Upper lobe of left lung (tissue), 4 donors: ENCODE data around the gene STX1A.

ENCODE experiments used
- POLR2A ChIP-seq, 4 donors: fragments of 450-650 bp; IDR thresholded peaks; one replicate each; pipeline ENCODE4 v1.5.1; 2016 to 2017; ENCODE audit warnings: antibody characterized with exemption in 4 of 4, mild to moderate bottlenecking in 2 of 4
- TF ChIP-seq, protein P1 (sequence below), 6 experiments: fragments of 450-650 bp in 4 of 6; fragments of 200-600 bp in 2 of 6; sonication (generic) in 2 of 6; IDR thresholded peaks; one replicate each; pipeline ENCODE4 v1.5.1; 2016 to 2019; ENCODE audit warnings: antibody characterized with exemption in 6 of 6

DNA sequence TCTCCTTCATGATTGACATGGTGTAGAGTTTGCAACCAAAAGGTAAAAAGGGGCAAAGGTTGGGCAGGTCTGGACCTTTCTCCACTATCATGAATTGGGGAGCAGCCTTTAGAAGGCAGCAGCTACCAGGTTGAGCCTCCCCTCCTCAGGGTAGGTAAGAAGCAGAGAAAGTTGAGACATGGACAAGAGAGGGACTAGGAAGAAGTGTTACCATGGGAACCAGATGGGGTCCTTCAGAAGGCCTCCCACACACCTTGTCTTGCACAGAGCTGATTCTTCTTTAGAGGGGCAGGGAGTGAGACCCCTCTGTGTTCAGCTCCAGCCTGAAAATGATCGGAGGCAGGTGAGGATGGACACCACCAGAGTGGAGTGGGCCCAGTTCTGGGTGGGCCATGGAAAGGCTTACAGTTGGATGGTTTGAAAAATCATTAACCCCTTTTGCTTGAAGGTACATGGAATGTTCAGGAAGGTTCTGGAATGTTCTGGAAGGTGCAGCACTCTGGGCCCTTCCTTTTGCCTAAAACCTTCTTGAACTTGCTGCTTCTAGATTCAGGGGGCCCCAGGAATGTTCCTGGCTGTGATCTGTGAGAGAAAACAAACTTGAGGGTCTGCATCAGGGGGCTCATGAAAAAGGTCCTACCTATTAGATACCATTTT is 44.9 kb downstream of the STX1A start:
- TF ChIP-seq, protein P1, sequence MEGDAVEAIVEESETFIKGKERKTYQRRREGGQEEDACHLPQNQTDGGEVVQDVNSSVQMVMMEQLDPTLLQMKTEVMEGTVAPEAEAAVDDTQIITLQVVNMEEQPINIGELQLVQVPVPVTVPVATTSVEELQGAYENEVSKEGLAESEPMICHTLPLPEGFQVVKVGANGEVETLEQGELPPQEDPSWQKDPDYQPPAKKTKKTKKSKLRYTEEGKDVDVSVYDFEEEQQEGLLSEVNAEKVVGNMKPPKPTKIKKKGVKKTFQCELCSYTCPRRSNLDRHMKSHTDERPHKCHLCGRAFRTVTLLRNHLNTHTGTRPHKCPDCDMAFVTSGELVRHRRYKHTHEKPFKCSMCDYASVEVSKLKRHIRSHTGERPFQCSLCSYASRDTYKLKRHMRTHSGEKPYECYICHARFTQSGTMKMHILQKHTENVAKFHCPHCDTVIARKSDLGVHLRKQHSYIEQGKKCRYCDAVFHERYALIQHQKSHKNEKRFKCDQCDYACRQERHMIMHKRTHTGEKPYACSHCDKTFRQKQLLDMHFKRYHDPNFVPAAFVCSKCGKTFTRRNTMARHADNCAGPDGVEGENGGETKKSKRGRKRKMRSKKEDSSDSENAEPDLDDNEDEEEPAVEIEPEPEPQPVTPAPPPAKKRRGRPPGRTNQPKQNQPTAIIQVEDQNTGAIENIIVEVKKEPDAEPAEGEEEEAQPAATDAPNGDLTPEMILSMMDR (IDR thresholded peaks at IDR 0.05) = no peak
- TF ChIP-seq POLR2A (IDR thresholded peaks at IDR 0.05) = no peak
